Thyroid gland (tissue), 4 donors: Measurements from ENCODE around the gene CLK3.

Source experiments
- CTCF ChIP-seq, 6 experiments: fragments of 200-600 bp in 3 of 6; fragments of 450-650 bp in 3 of 6; sonication (generic) in 3 of 6; IDR thresholded peaks; one replicate each; pipeline ENCODE4 v1.5.1; 2016 to 2019; ENCODE audit warnings: antibody characterized with exemption in 6 of 6, mild to moderate bottlenecking in 2 of 6, inconsistent platforms in 1 of 6, moderate library complexity in 1 of 6
- POLR2A ChIP-seq, 2 donors: fragments of 450-650 bp; IDR thresholded peaks; one replicate each; pipeline ENCODE4 v1.6.1; 2017; ENCODE audit warnings: antibody characterized with exemption in 2 of 2, mild to moderate bottlenecking in 2 of 2, moderate library complexity in 1 of 2

GRCh38 chr15:74618841-74619596, 3.4 kb downstream of the CLK3 start:
- TF ChIP-seq CTCF (IDR thresholded peaks at IDR 0.05), result no peak
- no peak for TF ChIP-seq POLR2A (IDR thresholded peaks at IDR 0.05)
